RWPE1 (cell line): Measurements from ENCODE around the gene NF2.

Source experiments
- CTCF ChIA-PET: fragments of 350-600 bp; sonication (Branson Sonifier 250); formaldehyde crosslinking; extraction: SDS; loops from one replicate; lab custom pipeline; 2021; lab: Yijun Ruan, JAX
- POLR2A ChIA-PET: fragments of 400-600 bp; formaldehyde crosslinking; extraction: SDS; loops from one replicate; lab custom pipeline; 2020; ENCODE audit warnings: antibody characterized with exemption; ENCODE audit not compliant: low non-redundant PET; lab: Yijun Ruan, JAX
- DNase-seq: peaks from one replicate; pipeline ENCODE4 v3.0.0; 2012; ENCODE audit warnings: low spot score
- H3K27ac ChIP-seq: fragments of 450-650 bp; 2 replicates; pipeline ENCODE4 v1.5.1; 2017
- TF ChIP-seq, protein P1 (sequence below): fragments of 450-650 bp; conservative IDR thresholded peaks from 2 replicates; pipeline ENCODE4 v1.5.1; 2017; ENCODE audit warnings: low read depth, mild to moderate bottlenecking

Gene NF2

DNA sequence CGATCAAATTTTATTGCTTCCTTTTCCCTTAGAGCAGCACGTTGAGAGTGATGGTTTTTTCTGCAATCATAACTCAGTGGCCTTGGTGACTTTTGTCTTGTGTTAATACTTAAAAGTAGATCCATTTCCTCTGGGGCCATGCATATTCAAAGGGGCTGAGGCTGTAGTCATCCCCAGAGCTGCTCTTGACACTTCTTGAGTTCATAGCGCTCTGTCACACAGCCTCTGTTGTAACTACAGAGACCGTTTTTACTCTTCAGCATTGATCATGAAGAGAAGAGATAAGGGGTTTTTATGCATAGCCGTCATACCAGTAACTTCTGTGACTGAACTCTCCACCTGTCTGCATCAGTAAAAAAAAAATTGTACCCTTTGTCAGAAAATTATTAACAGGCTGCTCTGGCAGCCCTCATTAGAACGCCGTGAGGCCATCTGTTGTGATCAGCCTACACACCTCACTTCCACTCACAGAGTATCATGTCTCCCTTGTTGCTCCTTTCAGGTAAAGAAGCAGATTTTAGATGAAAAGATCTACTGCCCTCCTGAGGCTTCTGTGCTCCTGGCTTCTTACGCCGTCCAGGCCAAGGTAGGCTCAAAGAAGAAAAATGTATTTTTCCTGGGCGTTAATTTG is 38.4 kb downstream of the NF2 start:
- CTCF ChIA-PET = no interaction called here
- no peak for DNase-seq
- no peak overlapping the region for H3K27ac ChIP-seq
- POLR2A ChIA-PET = no interaction called here
- TF ChIP-seq, protein P1, sequence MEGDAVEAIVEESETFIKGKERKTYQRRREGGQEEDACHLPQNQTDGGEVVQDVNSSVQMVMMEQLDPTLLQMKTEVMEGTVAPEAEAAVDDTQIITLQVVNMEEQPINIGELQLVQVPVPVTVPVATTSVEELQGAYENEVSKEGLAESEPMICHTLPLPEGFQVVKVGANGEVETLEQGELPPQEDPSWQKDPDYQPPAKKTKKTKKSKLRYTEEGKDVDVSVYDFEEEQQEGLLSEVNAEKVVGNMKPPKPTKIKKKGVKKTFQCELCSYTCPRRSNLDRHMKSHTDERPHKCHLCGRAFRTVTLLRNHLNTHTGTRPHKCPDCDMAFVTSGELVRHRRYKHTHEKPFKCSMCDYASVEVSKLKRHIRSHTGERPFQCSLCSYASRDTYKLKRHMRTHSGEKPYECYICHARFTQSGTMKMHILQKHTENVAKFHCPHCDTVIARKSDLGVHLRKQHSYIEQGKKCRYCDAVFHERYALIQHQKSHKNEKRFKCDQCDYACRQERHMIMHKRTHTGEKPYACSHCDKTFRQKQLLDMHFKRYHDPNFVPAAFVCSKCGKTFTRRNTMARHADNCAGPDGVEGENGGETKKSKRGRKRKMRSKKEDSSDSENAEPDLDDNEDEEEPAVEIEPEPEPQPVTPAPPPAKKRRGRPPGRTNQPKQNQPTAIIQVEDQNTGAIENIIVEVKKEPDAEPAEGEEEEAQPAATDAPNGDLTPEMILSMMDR = no peak

DNA sequence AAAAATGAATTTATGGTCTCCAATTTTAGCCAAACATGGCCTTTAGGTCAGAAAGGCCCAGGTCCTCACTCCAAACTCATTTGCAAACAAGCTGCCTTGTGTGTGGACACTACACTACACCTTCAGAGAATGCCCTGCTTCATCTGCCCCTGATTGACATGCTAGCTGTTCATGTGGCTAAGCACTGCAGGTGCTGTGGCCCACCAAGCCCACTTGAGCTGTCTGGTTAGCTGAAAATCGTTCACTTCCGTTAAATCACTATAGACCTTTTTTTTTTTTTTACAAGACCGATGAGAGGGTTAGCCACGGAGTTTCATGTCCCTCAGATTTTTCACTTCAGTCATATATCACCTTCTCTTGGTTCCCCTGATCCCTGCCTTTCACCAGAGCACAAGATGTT is 39.3 kb downstream of the NF2 start:
- CTCF ChIA-PET = no interaction called here
- DNase-seq = no peak
- no peak overlapping the region for H3K27ac ChIP-seq
- TF ChIP-seq, protein P1 = no peak
- POLR2A ChIA-PET = no interaction called here

- POLR2A ChIA-PET = no interaction called here
- no peak for DNase-seq
- TF ChIP-seq, protein P1 = no peak
- CTCF ChIA-PET = interaction anchor here (0.7 kb wide), 1 partner anchor 71 kb away, joined by 3 read pairs; no protein-coding TSS in a partner anchor
- no peak overlapping the region for H3K27ac ChIP-seq
Observed at GRCh38 chr22:29647954-29648737, 44.7 kb downstream of the NF2 start.

DNA sequence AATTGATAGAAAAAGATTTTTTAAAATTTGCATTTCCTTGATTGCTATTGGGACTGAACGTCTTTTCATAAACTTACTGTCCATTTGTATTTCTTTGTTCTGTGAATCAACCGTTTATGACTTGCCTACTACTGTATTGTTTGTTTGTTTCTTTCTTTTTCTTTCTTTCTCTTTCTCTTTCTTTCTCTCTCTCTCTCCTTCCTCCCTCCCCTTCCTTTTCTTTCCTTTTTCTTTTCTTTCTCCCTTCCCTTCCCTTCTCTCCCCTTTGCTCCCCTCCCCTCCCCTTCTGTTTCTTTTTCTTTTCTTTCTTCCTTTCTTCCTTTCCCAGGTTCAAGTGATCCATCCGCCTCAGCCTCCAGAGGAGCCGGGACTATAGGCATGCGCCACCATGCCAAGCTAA is 46.9 kb downstream of the NF2 start:
- CTCF ChIA-PET = no interaction called here
- H3K27ac ChIP-seq = no peak overlapping the region
- no peak for DNase-seq
- POLR2A ChIA-PET = no interaction called here
- TF ChIP-seq, protein P1 = no peak

- no peak overlapping the region for H3K27ac ChIP-seq
- POLR2A ChIA-PET = no interaction called here
- TF ChIP-seq, protein P1 = no peak
- CTCF ChIA-PET = no interaction called here
- DNase-seq = no peak
Observed at GRCh38 chr22:29651652-29652051, 48.2 kb downstream of the NF2 start.

DNA sequence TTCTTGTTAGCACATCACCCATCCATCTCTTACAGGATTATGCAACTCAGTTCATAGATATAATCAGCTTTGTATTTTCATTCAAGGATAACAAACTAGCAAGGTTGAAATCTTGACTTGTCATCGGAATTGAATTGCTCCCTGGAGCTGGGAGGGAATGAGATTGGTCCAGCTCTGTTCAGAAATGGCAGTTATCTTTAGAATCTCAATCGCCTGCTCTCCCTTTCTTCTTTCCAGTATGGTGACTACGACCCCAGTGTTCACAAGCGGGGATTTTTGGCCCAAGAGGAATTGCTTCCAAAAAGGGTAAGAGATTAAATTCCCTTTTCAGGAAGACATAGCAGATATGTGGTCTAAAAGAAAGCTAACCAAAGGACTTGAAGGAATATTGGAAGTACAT is 51.0 kb downstream of the NF2 start:
- TF ChIP-seq, protein P1 = no peak
- DNase-seq = no peak
- CTCF ChIA-PET = no interaction called here
- H3K27ac ChIP-seq = no peak overlapping the region
- POLR2A ChIA-PET = no interaction called here
